HG03045 (cell line): ENCODE data around the gene CADPS.

Experiments used
- ATAC-seq: cut with Tn5 transposase; IDR thresholded peaks from one replicate; pipeline ENCODE4 v1.9.1; 2021; ENCODE audit warnings: mild to moderate bottlenecking, moderate library complexity; ENCODE audit not compliant: unreplicated experiment

CADPS gene

GRCh38 chr3:62529230-62529629, 346.0 kb downstream of the CADPS start:
- no peak for ATAC-seq

GRCh38 chr3:62527474-62527873, 347.7 kb downstream of the CADPS start:
- no peak for ATAC-seq

- ATAC-seq = no peak
These were observed 349.9 kb downstream of the CADPS start for GRCh38 chr3:62525281-62525680.

GRCh38 chr3:62523672-62524071, 351.5 kb downstream of the CADPS start:
- ATAC-seq = no peak

GRCh38 chr3:62521464-62522105, 353.6 kb downstream of the CADPS start:
- no peak for ATAC-seq

- ATAC-seq = no peak
These were observed 371.7 kb downstream of the CADPS start for GRCh38 chr3:62503516-62503915.

GRCh38 chr3:62502315-62503300, 372.6 kb downstream of the CADPS start:
- ATAC-seq = no peak

- ATAC-seq = no peak
These were observed 373.9 kb downstream of the CADPS start for GRCh38 chr3:62501289-62501668.

- no peak for ATAC-seq
These were observed 374.5 kb downstream of the CADPS start for GRCh38 chr3:62500556-62501288.

GRCh38 chr3:62497156-62497555, 378.1 kb downstream of the CADPS start:
- no peak for ATAC-seq

- no peak for ATAC-seq
These were observed 378.7 kb downstream of the CADPS start for GRCh38 chr3:62496503-62496902.

GRCh38 chr3:62493109-62493801, 382.0 kb downstream of the CADPS start:
- ATAC-seq = no peak

GRCh38 chr3:62482961-62483360, 392.3 kb downstream of the CADPS start:
- ATAC-seq = no peak

GRCh38 chr3:62481962-62482361, 393.3 kb downstream of the CADPS start:
- no peak for ATAC-seq

GRCh38 chr3:62480056-62480455, 395.2 kb downstream of the CADPS start:
- ATAC-seq = no peak

- ATAC-seq = no peak
These were observed 395.9 kb downstream of the CADPS start for GRCh38 chr3:62479326-62479725.

- no peak for ATAC-seq
These were observed 399.9 kb downstream of the CADPS start for GRCh38 chr3:62475306-62475705.

- no peak for ATAC-seq
These were observed 407.1 kb downstream of the CADPS start for GRCh38 chr3:62467966-62468722.

- no peak for ATAC-seq
These were observed 412.4 kb downstream of the CADPS start for GRCh38 chr3:62462788-62463187.

GRCh38 chr3:62462104-62462762, 413.0 kb downstream of the CADPS start:
- no peak for ATAC-seq
